ENCODE results near the gene SYNE3. TPM values are rescaled to one million over a fixed set of nuclear protein-coding genes. Genes with fewer than 3 reads are reported as not detected.

The SYNE3 gene
- total RNA-seq, 1 donor from 2014 or later: 2.5 TPM

- no peaks in the 10 kb centered on the region for H4K20me1 ChIP-seq (ENCODE audit: insufficient read depth, low read length)
- Mint-ChIP-seq H3K36me3 (ENCODE audit: low read depth, unreplicated experiment) (no peaks in the 10 kb centered on the region), H3K27me3 (ENCODE audit: low read depth, unreplicated experiment) (peaks cover 19% of the 10 kb centered on the region), H3K4me1 (ENCODE audit: low read depth, unreplicated experiment) (no peaks in the 10 kb centered on the region), H3K9me3 (ENCODE audit: unreplicated experiment) (peaks cover 4% of the 10 kb centered on the region), H3K27ac (ENCODE audit: unreplicated experiment) (no peak overlapping the region), H3K4me3 (ENCODE audit: unreplicated experiment) (no peak overlapping the region)
- H3K4me1 ChIP-seq (ENCODE audit: insufficient read depth, low read length): no peaks in the 10 kb centered on the region
- DNase-seq (ENCODE audit: low read depth) (no peak), FAIRE-seq (no peak)
- no peak overlapping the region for H3K4me2 ChIP-seq (ENCODE audit: low read length)
- no peak overlapping the region for H3K4me3 ChIP-seq (ENCODE audit: insufficient read depth, low read depth, low read length)
- H3K9me3 ChIP-seq (ENCODE audit: insufficient read depth, low read depth, low read length): no peaks in the 10 kb centered on the region
- no peaks in the 10 kb centered on the region for H3K27me3 ChIP-seq (ENCODE audit: insufficient read depth, low read length)
- H3K79me2 ChIP-seq (ENCODE audit: insufficient read depth, low read length): no peaks in the 10 kb centered on the region
- no peaks in the 10 kb centered on the region for H3K36me3 ChIP-seq (ENCODE audit: insufficient read depth, low read length)
- no peak overlapping the region for H3K9ac ChIP-seq (ENCODE audit: low read length)
- H2AFZ ChIP-seq (ENCODE audit: low read depth, low read length): no peak overlapping the region
- H3K27ac ChIP-seq (ENCODE audit: low read depth, low read length): no peak overlapping the region
- TF ChIP-seq EZH2 (IDR thresholded peaks at IDR 0.05; ENCODE audit: insufficient read depth, low read length) (no peak), CTCF (IDR thresholded peaks at IDR 0.05; ENCODE audit: insufficient read depth, low read depth, low read length) (no peak)
Observed at GRCh38 chr14:95490138-95490509, 26.3 kb downstream of the SYNE3 start.

GRCh38 chr14:95489214-95490137, 27.0 kb downstream of the SYNE3 start:
- Histone ChIP-seq H3K27me3 (ENCODE audit: insufficient read depth, low read length) (no peaks in the 10 kb centered on the region), H3K4me1 (ENCODE audit: insufficient read depth, low read length) (no peaks in the 10 kb centered on the region), H3K27ac (ENCODE audit: low read depth, low read length) (no peak overlapping the region), H3K36me3 (ENCODE audit: insufficient read depth, low read length) (no peaks in the 10 kb centered on the region), H3K9ac (ENCODE audit: low read length) (no peak overlapping the region), H3K9me3 (ENCODE audit: insufficient read depth, low read depth, low read length) (no peaks in the 10 kb centered on the region), H2AFZ (ENCODE audit: low read depth, low read length) (no peak overlapping the region), H3K79me2 (ENCODE audit: insufficient read depth, low read length) (no peaks in the 10 kb centered on the region), H4K20me1 (ENCODE audit: insufficient read depth, low read length) (no peaks in the 10 kb centered on the region), H3K4me3 (ENCODE audit: insufficient read depth, low read depth, low read length) (no peak overlapping the region), H3K4me2 (ENCODE audit: low read length) (no peak overlapping the region)
- FAIRE-seq: no peak
- TF ChIP-seq CTCF (IDR thresholded peaks at IDR 0.05; ENCODE audit: insufficient read depth, low read depth, low read length) (no peak), EZH2 (IDR thresholded peaks at IDR 0.05; ENCODE audit: insufficient read depth, low read length) (no peak)
- Mint-ChIP-seq H3K27me3 (ENCODE audit: low read depth, unreplicated experiment) (peaks cover 19% of the 10 kb centered on the region), H3K36me3 (ENCODE audit: low read depth, unreplicated experiment) (no peaks in the 10 kb centered on the region), H3K4me1 (ENCODE audit: low read depth, unreplicated experiment) (peaks cover 1% of the 10 kb centered on the region), H3K27ac (ENCODE audit: unreplicated experiment) (no peak overlapping the region), H3K9me3 (ENCODE audit: unreplicated experiment) (peaks cover 4% of the 10 kb centered on the region), H3K4me3 (ENCODE audit: unreplicated experiment) (no peak overlapping the region)
- DNase-seq (ENCODE audit: low read depth): no peak

Measured in astrocyte (in vitro differentiated cells and primary cell).